Chondrocyte (in vitro differentiated cells): Measurements from ENCODE around the gene ZDBF2. TPM values are rescaled to one million over a fixed set of nuclear protein-coding genes. Genes with fewer than 3 reads are reported as not detected.

Experiments used
- DNase-seq: peaks from one replicate; pipeline ENCODE4 v3.0.0; 2021; ENCODE audit warnings: mixed read lengths, low spot score
- H3K27ac Mint-ChIP-seq: one replicate; pipeline ENCODE4 v1.8.0; 2021; ENCODE audit warnings: mild to moderate bottlenecking, moderate library complexity, mixed read lengths; ENCODE audit not compliant: unreplicated experiment
- H3K27me3 Mint-ChIP-seq: 2 replicates; pipeline ENCODE4 v1.8.0; 2021; ENCODE audit warnings: low read depth, mixed read lengths
- H3K36me3 Mint-ChIP-seq: 2 replicates; pipeline ENCODE4 v1.8.0; 2021; ENCODE audit warnings: low read depth, mixed read lengths
- H3K4me1 Mint-ChIP-seq: 2 replicates; pipeline ENCODE4 v1.8.0; 2021; ENCODE audit warnings: low read depth, mild to moderate bottlenecking, mixed read lengths
- H3K4me3 Mint-ChIP-seq: one replicate; pipeline ENCODE4 v1.8.0; 2021; ENCODE audit warnings: mild to moderate bottlenecking, moderate library complexity, mixed read lengths; ENCODE audit not compliant: unreplicated experiment
- H3K9me3 Mint-ChIP-seq: 2 replicates; pipeline ENCODE4 v1.8.0; 2021; ENCODE audit warnings: low read depth, mixed read lengths
- CTCF ChIP-seq: fragments of 200-600 bp; sonication (generic); IDR thresholded peaks from 2 replicates; pipeline ENCODE4 v1.5.0; 2021; ENCODE audit warnings: antibody characterized with exemption, mild to moderate bottlenecking, moderate library complexity
- total RNA-seq: library from RNA; stranded (reverse); gene quantifications from 3 replicates; pipeline ENCODE4 v1.2.1, GENCODE V29; 2021

The ZDBF2 gene
- total RNA-seq, 1 donor from 2014 or later: 24.8 TPM

GRCh38 chr2:206336861-206337260 lies 62.4 kb downstream of the ZDBF2 start:
- H3K4me1 Mint-ChIP-seq: no peaks in the 10 kb centered on the region
- H3K9me3 Mint-ChIP-seq: peaks cover 2% of the 10 kb centered on the region
- H3K27me3 Mint-ChIP-seq: no peaks in the 10 kb centered on the region
- H3K36me3 Mint-ChIP-seq: no peaks in the 10 kb centered on the region
- no peak for DNase-seq
- TF ChIP-seq CTCF: no peak
- no peak overlapping the region for H3K4me3 Mint-ChIP-seq
- H3K27ac Mint-ChIP-seq: no peak overlapping the region

DNA sequence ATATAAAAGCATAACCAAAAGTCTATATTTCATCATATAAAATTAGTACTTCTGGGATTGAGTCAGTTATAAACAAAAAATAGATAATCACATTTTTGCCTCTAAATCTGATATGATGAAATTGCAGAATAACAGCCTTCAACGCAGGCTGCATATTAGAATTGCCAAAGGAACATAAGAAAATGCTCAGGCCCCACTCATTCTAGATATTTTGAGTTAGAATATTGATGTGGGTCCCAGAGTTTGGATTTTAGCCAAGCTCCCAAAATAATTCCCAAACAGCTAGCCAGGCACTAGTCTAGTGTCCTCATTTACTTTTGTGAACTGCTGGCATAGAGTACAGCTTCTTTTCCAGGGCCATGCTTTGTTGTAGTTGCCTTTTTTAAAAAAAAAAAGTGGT lies 63.5 kb downstream of the ZDBF2 start:
- Mint-ChIP-seq H3K4me3 (no peak overlapping the region), H3K27ac (no peak overlapping the region), H3K27me3 (no peaks in the 10 kb centered on the region), H3K9me3 (peaks cover 2% of the 10 kb centered on the region), H3K36me3 (no peaks in the 10 kb centered on the region), H3K4me1 (no peaks in the 10 kb centered on the region)
- no peak for TF ChIP-seq CTCF
- DNase-seq: no peak

DNA sequence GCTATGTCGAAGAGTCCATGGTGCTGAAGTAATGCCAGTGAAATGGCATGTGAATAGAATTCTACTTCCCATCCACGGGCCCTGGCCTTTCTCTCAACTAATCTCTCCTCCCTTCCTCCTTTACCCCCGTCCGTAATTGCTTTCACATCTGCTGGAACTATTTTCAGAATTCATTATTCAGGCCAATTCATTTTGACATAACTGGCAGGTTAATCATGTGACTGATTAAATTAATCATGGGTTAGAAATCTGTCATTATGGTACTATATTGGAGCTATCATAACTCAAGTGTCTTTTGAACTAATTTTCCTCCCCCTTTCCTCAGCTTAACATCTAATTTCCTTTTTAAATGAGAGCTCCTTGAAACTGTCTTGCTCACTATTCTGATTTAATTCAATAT lies 66.9 kb downstream of the ZDBF2 start:
- Mint-ChIP-seq H3K9me3 (peaks cover 10% of the 10 kb centered on the region), H3K36me3 (no peaks in the 10 kb centered on the region), H3K27me3 (no peaks in the 10 kb centered on the region), H3K4me1 (no peaks in the 10 kb centered on the region), H3K4me3 (no peak overlapping the region), H3K27ac (no peak overlapping the region)
- TF ChIP-seq CTCF: no peak
- DNase-seq: no peak

DNA sequence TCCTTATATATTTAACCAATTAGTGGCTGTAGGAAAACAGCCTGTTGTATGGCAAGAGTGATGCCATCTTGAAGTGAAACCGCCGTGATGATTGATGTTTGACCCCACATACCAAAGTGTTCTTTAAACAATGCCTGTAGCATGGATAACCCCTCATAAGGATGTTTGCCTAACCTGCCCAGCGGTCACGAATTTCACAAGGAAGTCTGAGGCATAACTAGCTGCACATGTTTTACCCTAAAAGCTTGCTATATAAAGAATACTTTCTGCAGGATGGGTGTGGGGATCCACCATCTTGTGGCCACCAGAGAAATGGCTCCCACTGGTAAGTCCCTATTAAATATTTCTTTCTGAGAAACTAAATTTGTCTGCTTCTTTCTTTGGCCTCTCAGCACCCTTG lies 68.7 kb downstream of the ZDBF2 start:
- no peaks in the 10 kb centered on the region for H3K36me3 Mint-ChIP-seq
- H3K27ac Mint-ChIP-seq: no peak overlapping the region
- H3K27me3 Mint-ChIP-seq: no peaks in the 10 kb centered on the region
- TF ChIP-seq CTCF: no peak
- DNase-seq: no peak
- H3K9me3 Mint-ChIP-seq: peaks cover 10% of the 10 kb centered on the region
- H3K4me1 Mint-ChIP-seq: no peaks in the 10 kb centered on the region
- no peak overlapping the region for H3K4me3 Mint-ChIP-seq

DNA sequence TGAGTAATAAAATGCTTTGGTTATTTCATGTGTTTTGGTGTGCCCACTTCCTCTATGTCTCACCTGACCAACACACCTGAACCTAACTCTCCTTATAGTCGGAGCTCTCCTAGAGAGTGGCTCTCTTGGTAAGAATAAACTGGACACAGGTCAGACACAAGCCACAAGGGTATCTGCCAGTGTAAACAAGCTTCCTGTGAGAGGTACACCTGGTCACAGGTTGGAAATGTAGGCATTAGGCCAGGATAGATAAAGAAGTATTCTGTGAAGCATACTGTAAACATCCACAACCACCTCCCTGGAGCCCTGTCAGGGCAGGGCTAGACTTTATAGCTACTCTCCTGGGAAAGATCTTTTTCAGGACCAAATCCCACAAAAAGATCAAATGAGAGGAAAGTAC lies 69.4 kb downstream of the ZDBF2 start:
- Mint-ChIP-seq H3K9me3 (peaks cover 10% of the 10 kb centered on the region), H3K4me1 (no peaks in the 10 kb centered on the region), H3K27ac (no peak overlapping the region), H3K4me3 (no peak overlapping the region), H3K27me3 (no peaks in the 10 kb centered on the region), H3K36me3 (no peaks in the 10 kb centered on the region)
- DNase-seq: no peak
- no peak for TF ChIP-seq CTCF
